ENCODE results near the gene ZNF540. TPM values are rescaled to one million over a fixed set of nuclear protein-coding genes. Genes with fewer than 3 reads are reported as not detected.
A peak's percentile ranks its signal among the peaks of the same experiment; 100 is the strongest.

The ZNF540 gene
- total RNA-seq: 8.4 TPM
- polyA plus RNA-seq (ENCODE audit: insufficient read depth, low read depth, low replicate concordance): 5.4 TPM
- long read RNA-seq, donor 1: 0 reads
- long read RNA-seq, donor 2, partial matches to known transcripts: 0 of 1 reads
- long read RNA-seq, donor 2, other reads (novel, unspliced or antisense): 0 of 1 reads
- long read RNA-seq, donor 3, partial matches to known transcripts: 0 of 1 reads
- long read RNA-seq, donor 3, other reads (novel, unspliced or antisense): 0 of 1 reads
- long read RNA-seq, donor 4, partial matches to known transcripts: 0 of 1 reads
- long read RNA-seq, donor 4, other reads (novel, unspliced or antisense): 0 of 1 reads
- long read RNA-seq, donor 5: 0 reads
- long read RNA-seq, donor 6, partial matches to known transcripts: 0 of 2 reads
- long read RNA-seq, donor 6, other reads (novel, unspliced or antisense): 0 of 2 reads
- long read RNA-seq, donor 7, partial matches to known transcripts: 3 of 12 reads
- long read RNA-seq, donor 7, other reads (novel, unspliced or antisense): 3 of 12 reads
- long read RNA-seq, donor 8: 0 reads
- long read RNA-seq, donor 9: 0 reads
- long read RNA-seq, donor 10, partial matches to known transcripts: 0 of 1 reads
- long read RNA-seq, donor 10, other reads (novel, unspliced or antisense): 0 of 1 reads

DNA sequence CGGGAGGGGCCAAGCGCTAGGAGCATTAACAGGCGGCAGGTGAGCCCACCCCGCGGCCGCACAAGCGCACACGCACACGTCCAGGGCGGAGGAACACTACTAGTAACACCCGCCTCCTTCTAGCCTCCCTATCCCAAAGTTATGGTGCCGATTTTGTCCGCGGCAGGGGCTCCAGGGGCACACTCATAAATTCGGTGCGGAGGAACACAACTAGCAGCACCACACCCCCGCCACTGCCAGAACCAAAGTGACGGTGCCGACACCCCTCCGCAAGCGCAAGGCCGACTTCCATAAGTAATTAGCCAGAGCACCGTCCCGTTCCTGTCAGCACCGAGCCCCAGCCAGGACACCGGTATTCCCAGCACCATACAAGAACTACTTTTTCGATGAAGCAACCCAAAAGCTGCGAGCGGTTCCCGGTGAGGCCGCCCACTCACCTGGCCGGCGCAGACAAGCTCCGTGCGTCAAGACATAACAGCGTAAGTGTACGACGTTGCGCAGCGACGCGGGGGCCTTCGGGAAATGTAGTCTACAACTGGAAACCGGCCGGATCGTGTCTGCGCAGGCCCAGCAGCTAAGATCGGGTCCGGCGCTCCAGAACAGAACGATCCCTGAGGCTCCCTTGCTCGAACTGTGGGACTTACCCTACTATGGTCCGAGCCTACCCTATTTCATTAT lies at the start of gene ZNF540, which contains the start of gene ZNF571:
Gene ZNF540, plus strand, starts transcription at position 573 of the 678 bp plus-strand sequence. CDS start 3,572 bp downstream, outside the sequence.
Gene ZNF571, minus strand, starts transcription at position 489 of the 678 bp plus-strand sequence. CDS start 8,116 bp downstream, outside the sequence.
- Histone ChIP-seq H3K9me3 (ENCODE audit: control insufficient read depth in 2 of 3, insufficient read depth in 1 of 3, low read length in 3 of 3) (no peaks in the 10 kb centered on the region), H3K4me1 (ENCODE audit: control insufficient read depth in 2 of 3, insufficient read depth in 2 of 3, low read depth in 1 of 3, low read length in 3 of 3) (peaks cover 0 to 4% (median 0%) of the 10 kb centered on the region in 3 donors), H3K27me3 (ENCODE audit: control insufficient read depth, insufficient read depth, low read length) (no peaks in the 10 kb centered on the region), H3K9ac (ENCODE audit: low read length in 3 of 3) (peak within 1 kb of the TSS; percentile 86 to 97 (median 94)), H3K27ac (ENCODE audit: low read depth in 2 of 2, low read length in 2 of 2) (peak within 1 kb of the TSS; percentile 93 to 94), H3K4me3 (ENCODE audit: low read length in 3 of 3) (peak within 1 kb of the TSS; percentile 93 to 99 (median 96)), H3K36me3 (ENCODE audit: control insufficient read depth in 2 of 3, insufficient read depth in 3 of 3, low read length in 3 of 3) (peaks cover 0 to 11% (median 4%) of the 10 kb centered on the region in 3 donors)
- intact Hi-C loops (cut with DNase I): no loop called here
- DNase-seq (peak; percentile 95 to 98 (median 98)), FAIRE-seq (no peak)
- TF ChIP-seq, protein P1, sequence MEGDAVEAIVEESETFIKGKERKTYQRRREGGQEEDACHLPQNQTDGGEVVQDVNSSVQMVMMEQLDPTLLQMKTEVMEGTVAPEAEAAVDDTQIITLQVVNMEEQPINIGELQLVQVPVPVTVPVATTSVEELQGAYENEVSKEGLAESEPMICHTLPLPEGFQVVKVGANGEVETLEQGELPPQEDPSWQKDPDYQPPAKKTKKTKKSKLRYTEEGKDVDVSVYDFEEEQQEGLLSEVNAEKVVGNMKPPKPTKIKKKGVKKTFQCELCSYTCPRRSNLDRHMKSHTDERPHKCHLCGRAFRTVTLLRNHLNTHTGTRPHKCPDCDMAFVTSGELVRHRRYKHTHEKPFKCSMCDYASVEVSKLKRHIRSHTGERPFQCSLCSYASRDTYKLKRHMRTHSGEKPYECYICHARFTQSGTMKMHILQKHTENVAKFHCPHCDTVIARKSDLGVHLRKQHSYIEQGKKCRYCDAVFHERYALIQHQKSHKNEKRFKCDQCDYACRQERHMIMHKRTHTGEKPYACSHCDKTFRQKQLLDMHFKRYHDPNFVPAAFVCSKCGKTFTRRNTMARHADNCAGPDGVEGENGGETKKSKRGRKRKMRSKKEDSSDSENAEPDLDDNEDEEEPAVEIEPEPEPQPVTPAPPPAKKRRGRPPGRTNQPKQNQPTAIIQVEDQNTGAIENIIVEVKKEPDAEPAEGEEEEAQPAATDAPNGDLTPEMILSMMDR (IDR thresholded peaks at IDR 0.05; ENCODE audit: borderline replicate concordance, extremely low read depth, insufficient read depth): no peak

DNA sequence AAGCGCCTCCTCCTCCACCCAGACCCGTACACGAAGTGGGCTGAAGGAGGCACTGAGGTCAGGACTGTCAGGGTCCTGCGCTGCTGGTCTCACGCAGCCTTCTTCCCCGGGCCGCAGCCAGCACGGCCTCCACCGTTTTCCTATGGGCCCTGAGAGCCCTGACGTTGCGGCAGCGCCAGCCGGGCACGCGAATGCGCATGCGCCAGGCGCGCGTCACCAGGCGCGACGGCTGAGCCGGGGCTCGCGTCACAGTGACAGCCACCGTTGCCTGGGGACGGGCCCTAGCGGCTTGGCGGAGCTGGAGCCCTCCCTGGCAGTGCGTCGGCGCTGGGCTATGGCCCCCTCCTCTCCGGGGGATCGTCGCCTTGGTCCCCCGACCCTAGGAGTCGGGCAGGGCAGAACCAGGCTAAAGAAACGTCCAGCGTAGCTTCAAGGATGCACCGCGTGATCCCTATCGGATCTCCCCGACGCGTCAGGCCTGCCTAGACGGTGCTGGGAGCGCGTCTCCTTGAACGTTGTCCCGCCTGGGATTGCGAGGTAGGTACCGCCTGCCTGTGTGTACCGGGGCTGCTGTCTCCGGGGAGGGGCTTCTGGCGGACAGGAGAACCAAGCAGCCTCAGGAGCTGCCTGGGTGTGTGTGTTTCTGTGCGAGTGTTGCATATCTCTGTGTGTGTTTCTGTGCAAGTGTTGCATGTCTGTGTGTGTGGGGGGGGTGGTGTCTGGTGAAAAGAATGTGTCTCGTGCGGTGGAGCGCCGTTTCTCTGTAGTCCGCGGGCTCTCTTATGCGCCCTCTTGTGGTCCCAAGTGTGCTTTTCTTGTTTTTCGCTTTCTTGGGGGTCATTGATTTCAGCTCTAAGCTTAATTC lies 43.3 kb upstream of the ZNF540 start:
- TF ChIP-seq, protein P1 (IDR thresholded peaks at IDR 0.05; ENCODE audit: borderline replicate concordance, extremely low read depth, insufficient read depth): no peak
- intact Hi-C loops (cut with DNase I): no loop called here
- peak overlapping the region in 1 of 3 donors; percentile 75 for H3K9ac ChIP-seq (ENCODE audit: low read length in 3 of 3)
- FAIRE-seq: no peak
- H3K4me3 ChIP-seq (ENCODE audit: low read length in 3 of 3): peak overlapping the region; percentile 12 to 80 (median 25)
- no peaks in the 10 kb centered on the region for H3K27me3 ChIP-seq (ENCODE audit: control insufficient read depth, insufficient read depth, low read length)
- H3K9me3 ChIP-seq (ENCODE audit: control insufficient read depth in 2 of 3, insufficient read depth in 1 of 3, low read length in 3 of 3): peaks cover 5 to 86% (median 42%) of the 10 kb centered on the region in 3 donors
- H3K4me1 ChIP-seq (ENCODE audit: control insufficient read depth in 2 of 3, insufficient read depth in 2 of 3, low read depth in 1 of 3, low read length in 3 of 3): no peaks in the 10 kb centered on the region
- DNase-seq: peak in 4 of 5 donors; percentile 90 to 94 (median 92)
- H3K36me3 ChIP-seq (ENCODE audit: control insufficient read depth in 2 of 3, insufficient read depth in 3 of 3, low read length in 3 of 3): no peaks in the 10 kb centered on the region
- H3K27ac ChIP-seq (ENCODE audit: low read depth in 2 of 2, low read length in 2 of 2): no peak overlapping the region

DNA sequence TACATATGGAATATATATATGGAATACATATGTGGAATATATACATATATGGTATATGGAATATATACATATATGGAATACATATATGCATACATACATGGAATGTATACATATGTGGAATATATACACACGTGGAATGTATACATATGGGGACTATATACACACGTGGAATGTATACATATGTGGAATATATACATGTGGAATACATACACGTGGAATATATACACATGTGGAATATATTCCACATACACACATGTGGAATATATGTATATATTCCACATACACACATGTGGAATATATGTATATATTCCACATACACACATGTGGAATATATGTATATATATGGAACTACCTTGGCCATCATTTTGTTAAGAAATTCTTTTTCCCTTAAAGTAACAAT lies 31.2 kb upstream of the ZNF540 start:
- H3K9me3 ChIP-seq (ENCODE audit: control insufficient read depth in 2 of 3, insufficient read depth in 1 of 3, low read length in 3 of 3): peaks cover 11 to 91% (median 86%) of the 10 kb centered on the region in 3 donors
- TF ChIP-seq, protein P1 (IDR thresholded peaks at IDR 0.05; ENCODE audit: borderline replicate concordance, extremely low read depth, insufficient read depth): no peak
- H3K27ac ChIP-seq (ENCODE audit: low read depth in 2 of 2, low read length in 2 of 2): no peak overlapping the region
- H3K9ac ChIP-seq (ENCODE audit: low read length in 3 of 3): no peak overlapping the region
- intact Hi-C loops (cut with DNase I): no loop called here
- no peak overlapping the region for H3K4me3 ChIP-seq (ENCODE audit: low read length in 3 of 3)
- peaks cover 11 to 36% (median 13%) of the 10 kb centered on the region in 3 donors for H3K36me3 ChIP-seq (ENCODE audit: control insufficient read depth in 2 of 3, insufficient read depth in 3 of 3, low read length in 3 of 3)
- FAIRE-seq: no peak
- H3K4me1 ChIP-seq (ENCODE audit: control insufficient read depth in 2 of 3, insufficient read depth in 2 of 3, low read depth in 1 of 3, low read length in 3 of 3): no peaks in the 10 kb centered on the region
- no peak for DNase-seq
- H3K27me3 ChIP-seq (ENCODE audit: control insufficient read depth, insufficient read depth, low read length): no peaks in the 10 kb centered on the region
